Gastrocnemius medialis (tissue), 4 donors: ENCODE results near the gene PRKN.

ENCODE experiments used
- POLR2A ChIP-seq, 2 donors: fragments of 450-650 bp; IDR thresholded peaks; one replicate each; pipeline ENCODE4 v1.6.1; 2017; ENCODE audit warnings: antibody characterized with exemption in 2 of 2, mild to moderate bottlenecking in 2 of 2, moderate library complexity in 2 of 2
- TF ChIP-seq, protein P1 (sequence below), 5 experiments: fragments of 450-650 bp in 3 of 5; fragments of 200-600 bp in 2 of 5; sonication (generic) in 2 of 5; IDR thresholded peaks in 4 of 5; conservative IDR thresholded peaks in 1 of 5; 1 replicate in 4 of 5; 2 replicates in 1 of 5; pipeline ENCODE4 v1.5.1; 2016 to 2019; ENCODE audit warnings: antibody characterized with exemption in 5 of 5, mild to moderate bottlenecking in 3 of 5, moderate library complexity in 3 of 5

DNA sequence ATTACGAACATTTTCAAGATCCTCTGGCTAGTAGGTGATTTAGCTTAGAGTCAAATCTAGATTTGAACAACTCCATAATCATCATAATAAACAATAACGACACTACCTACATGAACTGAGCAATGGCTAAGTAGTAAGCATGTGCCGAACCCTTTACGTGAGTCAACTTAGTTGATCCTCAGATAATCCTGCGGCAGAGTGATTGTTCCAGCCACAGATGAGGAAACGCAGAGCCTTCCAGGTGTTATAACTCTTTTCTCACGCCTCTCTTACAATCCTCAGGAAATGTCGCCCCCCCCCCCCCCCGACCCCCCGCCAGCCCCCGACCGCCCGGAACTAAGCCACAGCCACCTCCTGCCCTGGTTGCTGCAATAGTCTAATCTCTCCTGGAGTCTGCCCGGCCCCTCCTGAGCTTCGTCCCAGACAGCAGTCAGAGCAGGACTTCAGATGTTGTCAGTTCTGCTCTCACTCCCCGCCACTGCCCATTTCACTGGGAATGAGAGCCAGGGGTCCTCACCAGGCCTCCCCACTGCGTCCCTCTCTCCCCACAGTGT is 1312.2 kb downstream of the PRKN start:
- TF ChIP-seq, protein P1, sequence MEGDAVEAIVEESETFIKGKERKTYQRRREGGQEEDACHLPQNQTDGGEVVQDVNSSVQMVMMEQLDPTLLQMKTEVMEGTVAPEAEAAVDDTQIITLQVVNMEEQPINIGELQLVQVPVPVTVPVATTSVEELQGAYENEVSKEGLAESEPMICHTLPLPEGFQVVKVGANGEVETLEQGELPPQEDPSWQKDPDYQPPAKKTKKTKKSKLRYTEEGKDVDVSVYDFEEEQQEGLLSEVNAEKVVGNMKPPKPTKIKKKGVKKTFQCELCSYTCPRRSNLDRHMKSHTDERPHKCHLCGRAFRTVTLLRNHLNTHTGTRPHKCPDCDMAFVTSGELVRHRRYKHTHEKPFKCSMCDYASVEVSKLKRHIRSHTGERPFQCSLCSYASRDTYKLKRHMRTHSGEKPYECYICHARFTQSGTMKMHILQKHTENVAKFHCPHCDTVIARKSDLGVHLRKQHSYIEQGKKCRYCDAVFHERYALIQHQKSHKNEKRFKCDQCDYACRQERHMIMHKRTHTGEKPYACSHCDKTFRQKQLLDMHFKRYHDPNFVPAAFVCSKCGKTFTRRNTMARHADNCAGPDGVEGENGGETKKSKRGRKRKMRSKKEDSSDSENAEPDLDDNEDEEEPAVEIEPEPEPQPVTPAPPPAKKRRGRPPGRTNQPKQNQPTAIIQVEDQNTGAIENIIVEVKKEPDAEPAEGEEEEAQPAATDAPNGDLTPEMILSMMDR (IDR thresholded peaks at IDR 0.05 in 4 of 5, conservative IDR thresholded peaks at IDR 0.05 in 1 of 5) = no peak
- no peak for TF ChIP-seq POLR2A (IDR thresholded peaks at IDR 0.05)
